ENCODE data around the gene OASL.

GRCh38 chr12:121057794-121058193 is 18.7 kb upstream of the OASL start:
- TF ChIP-seq BHLHE40 (IDR thresholded peaks at IDR 0.05; ENCODE audit: borderline replicate concordance) (no peak), FOXK2 (IDR thresholded peaks at IDR 0.05) (no peak), FOXM1 (IDR thresholded peaks at IDR 0.05; ENCODE audit: borderline replicate concordance) (no peak), SUZ12 (IDR thresholded peaks at IDR 0.05) (no peak), ZNF384 (IDR thresholded peaks at IDR 0.05) (no peak)
- TF ChIP-seq, protein P1, sequence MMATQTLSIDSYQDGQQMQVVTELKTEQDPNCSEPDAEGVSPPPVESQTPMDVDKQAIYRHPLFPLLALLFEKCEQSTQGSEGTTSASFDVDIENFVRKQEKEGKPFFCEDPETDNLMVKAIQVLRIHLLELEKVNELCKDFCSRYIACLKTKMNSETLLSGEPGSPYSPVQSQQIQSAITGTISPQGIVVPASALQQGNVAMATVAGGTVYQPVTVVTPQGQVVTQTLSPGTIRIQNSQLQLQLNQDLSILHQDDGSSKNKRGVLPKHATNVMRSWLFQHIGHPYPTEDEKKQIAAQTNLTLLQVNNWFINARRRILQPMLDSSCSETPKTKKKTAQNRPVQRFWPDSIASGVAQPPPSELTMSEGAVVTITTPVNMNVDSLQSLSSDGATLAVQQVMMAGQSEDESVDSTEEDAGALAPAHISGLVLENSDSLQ (IDR thresholded peaks at IDR 0.05), result no peak

All from HEK293T (cell line).